Measurements from ENCODE around the gene FAM209B.

DNA sequence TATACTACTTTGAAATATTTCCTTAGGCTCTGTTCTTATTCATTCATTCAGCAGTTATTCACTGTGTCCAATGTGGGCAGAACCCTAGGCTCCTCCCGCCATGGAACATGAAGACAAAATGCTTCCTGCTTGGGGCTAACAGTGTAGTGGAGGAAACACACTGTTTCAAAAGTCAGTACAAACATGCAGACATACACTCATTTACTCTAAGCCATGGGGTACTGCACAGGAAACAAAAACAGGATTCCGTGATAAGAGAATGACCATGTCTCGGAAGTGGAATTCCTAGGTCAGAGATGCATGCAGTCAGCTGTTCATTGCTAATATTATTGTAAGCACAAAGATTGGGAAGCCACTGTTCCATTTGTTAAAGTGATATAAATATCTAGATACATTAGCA is 26.9 kb upstream of the FAM209B start:
- TF ChIP-seq, protein P1, sequence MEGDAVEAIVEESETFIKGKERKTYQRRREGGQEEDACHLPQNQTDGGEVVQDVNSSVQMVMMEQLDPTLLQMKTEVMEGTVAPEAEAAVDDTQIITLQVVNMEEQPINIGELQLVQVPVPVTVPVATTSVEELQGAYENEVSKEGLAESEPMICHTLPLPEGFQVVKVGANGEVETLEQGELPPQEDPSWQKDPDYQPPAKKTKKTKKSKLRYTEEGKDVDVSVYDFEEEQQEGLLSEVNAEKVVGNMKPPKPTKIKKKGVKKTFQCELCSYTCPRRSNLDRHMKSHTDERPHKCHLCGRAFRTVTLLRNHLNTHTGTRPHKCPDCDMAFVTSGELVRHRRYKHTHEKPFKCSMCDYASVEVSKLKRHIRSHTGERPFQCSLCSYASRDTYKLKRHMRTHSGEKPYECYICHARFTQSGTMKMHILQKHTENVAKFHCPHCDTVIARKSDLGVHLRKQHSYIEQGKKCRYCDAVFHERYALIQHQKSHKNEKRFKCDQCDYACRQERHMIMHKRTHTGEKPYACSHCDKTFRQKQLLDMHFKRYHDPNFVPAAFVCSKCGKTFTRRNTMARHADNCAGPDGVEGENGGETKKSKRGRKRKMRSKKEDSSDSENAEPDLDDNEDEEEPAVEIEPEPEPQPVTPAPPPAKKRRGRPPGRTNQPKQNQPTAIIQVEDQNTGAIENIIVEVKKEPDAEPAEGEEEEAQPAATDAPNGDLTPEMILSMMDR (IDR thresholded peaks at IDR 0.05) = no peak
- no peak for TF ChIP-seq EZH2 (IDR thresholded peaks at IDR 0.05; ENCODE audit: borderline replicate concordance, insufficient read depth, low read depth, low read length, poor library complexity, severe bottlenecking)

All from B cell (primary cell).